Subcutaneous adipose tissue (tissue), 4 donors: Measurements from ENCODE around the gene GP1BA. TPM values are rescaled to one million over a fixed set of nuclear protein-coding genes. Genes with fewer than 3 reads are reported as not detected.

Experiments
- total RNA-seq, 4 donors: library from RNA; depleted of rRNA; stranded (reverse); fragments of >200 nt; gene quantifications; one replicate each; pipeline ENCODE4 v1.1.0, GENCODE V29; 2016
- TF ChIP-seq, protein P1 (sequence below): fragments of 450-650 bp; IDR thresholded peaks from one replicate; pipeline ENCODE4 v1.5.1; 2016; ENCODE audit warnings: low read depth, mild to moderate bottlenecking, control low read depth, antibody characterized with exemption, moderate library complexity

GP1BA gene
- total RNA-seq, 4 donors from 2014 or later: not detected

DNA sequence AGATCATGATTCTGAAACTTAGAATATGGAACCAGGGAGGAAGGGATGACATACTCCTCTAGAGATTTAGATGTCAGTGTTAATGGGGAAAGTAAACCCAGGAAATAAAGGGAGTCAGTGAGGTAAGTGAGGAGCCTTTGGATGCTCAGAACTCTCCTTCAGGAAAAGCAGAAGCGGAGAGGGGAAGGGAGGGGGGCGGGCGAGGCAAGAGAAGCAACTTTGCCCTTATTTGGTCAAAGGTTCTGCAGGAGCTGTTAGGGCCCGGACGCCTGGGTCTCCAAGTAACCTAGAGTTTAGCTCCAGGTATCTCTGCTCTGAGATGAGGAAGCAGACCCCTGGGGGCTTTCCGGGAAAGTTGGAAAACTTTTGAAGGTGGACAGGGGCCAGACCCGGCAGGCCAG is 14.9 kb downstream of the GP1BA start:
- TF ChIP-seq, protein P1, sequence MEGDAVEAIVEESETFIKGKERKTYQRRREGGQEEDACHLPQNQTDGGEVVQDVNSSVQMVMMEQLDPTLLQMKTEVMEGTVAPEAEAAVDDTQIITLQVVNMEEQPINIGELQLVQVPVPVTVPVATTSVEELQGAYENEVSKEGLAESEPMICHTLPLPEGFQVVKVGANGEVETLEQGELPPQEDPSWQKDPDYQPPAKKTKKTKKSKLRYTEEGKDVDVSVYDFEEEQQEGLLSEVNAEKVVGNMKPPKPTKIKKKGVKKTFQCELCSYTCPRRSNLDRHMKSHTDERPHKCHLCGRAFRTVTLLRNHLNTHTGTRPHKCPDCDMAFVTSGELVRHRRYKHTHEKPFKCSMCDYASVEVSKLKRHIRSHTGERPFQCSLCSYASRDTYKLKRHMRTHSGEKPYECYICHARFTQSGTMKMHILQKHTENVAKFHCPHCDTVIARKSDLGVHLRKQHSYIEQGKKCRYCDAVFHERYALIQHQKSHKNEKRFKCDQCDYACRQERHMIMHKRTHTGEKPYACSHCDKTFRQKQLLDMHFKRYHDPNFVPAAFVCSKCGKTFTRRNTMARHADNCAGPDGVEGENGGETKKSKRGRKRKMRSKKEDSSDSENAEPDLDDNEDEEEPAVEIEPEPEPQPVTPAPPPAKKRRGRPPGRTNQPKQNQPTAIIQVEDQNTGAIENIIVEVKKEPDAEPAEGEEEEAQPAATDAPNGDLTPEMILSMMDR: no peak

DNA sequence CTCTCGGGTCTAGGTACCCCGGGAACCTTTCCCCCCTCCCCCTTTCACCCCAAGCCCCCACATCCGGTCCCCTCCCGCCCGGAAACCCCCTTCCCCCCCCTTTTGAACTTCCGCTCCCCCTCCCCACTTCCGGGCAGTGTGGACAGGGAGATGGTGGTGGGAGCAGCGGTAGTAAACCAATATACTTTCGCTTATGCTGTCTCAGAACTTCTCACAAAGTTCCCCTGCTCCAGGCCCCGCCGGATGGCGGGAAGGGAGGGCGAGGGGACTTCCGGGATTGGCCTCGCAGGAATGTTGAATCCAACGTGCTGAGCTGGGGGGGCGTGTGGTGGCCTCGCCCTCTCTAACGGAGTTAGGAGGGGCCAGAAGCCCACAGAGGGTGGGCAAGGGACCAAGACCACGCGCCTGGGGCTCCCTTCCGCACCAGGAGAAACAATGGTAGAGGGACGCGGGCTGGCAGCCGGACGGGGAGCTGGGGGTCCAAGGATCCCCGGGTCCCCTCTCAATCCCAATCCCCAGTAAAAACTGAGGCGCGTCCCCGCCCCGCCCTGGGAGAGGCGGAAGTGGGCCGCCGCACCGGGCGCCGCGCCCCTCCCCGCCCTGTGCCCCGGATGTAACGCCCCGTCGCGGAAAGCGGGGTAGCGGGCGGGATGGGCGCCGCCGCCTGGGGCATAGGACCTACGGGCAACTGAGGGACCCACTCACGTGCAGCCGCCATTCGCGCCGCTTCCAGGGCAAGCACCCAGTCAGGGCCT is 15.5 kb downstream of the GP1BA start:
- TF ChIP-seq, protein P1: no peak

DNA sequence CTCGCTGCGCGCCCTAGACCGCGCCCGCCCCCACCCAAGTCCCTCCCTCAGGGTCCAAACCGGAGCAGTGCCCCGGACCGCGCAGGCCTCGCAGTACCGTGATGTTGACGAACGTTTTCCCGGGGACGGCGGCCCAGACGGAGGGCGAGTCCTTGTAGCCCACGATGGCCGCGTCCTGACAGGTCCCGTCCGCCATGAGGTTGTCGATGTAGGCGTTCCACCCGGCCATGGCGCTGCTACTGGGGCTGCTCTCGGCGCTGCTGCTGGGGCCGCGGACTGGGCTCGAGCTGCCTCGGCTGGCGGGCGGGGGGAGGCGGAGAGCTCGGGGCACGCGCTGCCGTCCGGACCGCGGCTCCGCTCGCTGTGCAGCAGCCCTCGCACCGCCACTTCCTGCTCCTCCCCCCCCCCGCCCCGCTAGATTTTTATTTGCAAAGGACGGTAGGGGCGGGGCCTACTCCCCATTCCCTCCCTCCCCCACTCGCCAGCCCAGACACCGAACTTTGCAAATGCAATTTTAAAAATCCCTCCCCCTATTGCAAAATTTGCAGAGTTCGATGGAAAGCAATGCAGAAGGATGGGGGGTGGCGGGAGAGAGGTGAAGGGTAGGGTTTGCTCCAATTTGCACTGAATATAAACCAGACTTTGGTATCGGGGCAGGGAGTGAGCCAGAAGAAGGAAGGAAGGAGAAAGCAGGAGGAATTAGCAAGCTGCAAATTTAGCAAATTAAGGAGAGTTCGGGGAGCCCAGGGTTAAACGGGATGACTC is 16.3 kb downstream of the GP1BA start, which contains the start of gene PFN1:
TSS of gene PFN1 (minus strand) at position 365 of the 765 bp plus-strand sequence. CDS start at position 229, 136 bp downstream.
- TF ChIP-seq, protein P1: no peak

DNA sequence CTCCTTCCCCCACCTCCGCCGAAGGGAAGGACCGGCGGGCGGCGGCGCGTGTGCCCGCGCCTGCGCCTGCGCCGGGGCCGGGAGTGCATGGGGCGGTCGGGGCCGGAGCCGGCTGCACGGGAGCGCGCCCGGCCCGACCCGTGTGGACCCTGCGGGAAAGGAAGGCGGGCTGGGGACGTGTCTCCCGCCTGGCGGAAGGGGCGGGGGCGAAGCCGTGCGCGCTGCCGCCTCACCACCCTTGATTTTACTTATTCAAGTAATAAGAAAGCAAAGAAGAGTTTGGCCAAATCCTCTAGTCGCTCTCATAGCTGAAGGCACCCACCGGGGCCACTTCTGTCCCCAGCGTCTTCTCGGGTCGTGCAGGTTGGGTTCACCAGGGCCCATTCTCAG is 16.8 kb downstream of the GP1BA start:
- TF ChIP-seq, protein P1: no peak

DNA sequence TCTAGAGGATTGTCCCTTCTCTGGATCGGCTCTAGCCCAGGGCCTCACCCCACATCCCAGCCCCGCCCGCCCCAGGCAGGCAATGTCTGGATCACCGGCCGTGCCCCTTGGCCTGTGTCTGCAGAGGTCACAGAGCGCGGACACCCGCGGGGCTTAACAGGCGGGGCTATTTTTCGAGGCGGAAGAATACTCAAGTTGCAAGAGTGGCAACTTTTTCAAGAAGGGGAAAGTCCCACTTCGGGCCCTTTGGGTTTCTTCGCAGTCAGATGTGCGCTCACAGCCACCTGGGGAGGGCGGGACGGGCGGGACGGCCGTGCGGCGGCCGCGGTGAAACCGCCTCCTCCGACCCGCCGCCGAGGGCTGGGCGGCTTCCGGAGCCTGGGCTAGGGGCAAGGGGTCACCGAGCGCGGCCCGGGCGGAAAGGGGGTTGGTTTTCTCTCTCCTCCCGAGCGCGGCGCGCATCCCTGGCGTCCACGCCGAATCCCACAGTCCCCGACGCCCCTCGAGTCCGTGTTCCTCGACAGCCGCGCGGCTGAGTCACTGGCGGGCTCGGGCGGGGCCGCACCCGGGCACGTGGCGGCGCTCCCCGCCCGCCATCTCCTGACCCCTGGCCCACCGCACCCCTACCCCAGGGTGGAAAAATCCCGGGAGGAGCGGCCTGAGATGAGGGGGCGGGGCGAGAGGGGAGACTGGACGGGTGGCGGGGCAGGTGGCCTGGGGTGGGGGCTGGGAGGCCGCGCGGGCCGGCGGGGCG is 17.4 kb downstream of the GP1BA start:
- TF ChIP-seq, protein P1: no peak

DNA sequence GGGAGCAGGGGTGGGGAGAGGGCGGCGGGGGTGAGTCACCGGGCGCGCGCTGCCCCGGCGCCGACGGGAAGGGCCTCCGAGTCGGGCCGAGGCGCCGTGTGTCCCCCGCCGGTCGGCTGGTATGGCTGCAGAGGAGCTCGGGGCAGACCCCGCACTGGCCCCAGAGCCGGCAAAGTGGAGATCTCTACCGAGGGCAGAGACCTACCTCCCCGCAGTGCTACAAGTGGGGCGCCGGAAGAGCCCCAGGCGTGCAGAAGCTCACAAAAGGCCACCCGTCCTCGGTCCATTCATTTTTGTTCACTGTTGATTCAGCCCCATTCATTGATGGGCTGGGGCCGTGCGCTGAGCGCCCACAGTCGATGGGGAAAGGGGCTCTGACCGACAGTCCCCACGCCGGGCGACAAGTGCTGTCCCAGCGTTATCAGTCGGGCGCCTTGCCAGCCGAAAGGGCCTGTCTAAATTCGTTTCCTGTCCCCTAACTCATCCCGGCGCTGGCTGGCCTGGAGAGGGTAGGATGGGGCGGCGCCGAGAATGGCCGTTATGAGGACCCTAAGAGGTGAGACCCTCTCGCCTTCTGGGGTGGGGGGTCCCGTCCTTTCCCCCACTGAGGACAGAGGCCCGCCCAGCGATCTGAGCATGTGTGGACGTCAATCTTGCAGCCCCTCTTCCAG is 18.1 kb downstream of the GP1BA start:
- TF ChIP-seq, protein P1: no peak
